GM03348 (cell line): ENCODE data around the gene HNRNPH3.
A peak's percentile ranks its signal among the peaks of the same experiment; 100 is the strongest.
"Not testable (repeated sequence)": the region's sequence is repeated elsewhere in the genome, so short reads cannot be mapped to it uniquely, and the experiment has no call there.

Experiments
- DNase-seq: peaks from one replicate; pipeline ENCODE4 v3.0.0; 2012; ENCODE audit warnings: low spot score

HNRNPH3 gene, protein sequence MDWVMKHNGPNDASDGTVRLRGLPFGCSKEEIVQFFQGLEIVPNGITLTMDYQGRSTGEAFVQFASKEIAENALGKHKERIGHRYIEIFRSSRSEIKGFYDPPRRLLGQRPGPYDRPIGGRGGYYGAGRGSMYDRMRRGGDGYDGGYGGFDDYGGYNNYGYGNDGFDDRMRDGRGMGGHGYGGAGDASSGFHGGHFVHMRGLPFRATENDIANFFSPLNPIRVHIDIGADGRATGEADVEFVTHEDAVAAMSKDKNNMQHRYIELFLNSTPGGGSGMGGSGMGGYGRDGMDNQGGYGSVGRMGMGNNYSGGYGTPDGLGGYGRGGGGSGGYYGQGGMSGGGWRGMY

DNA sequence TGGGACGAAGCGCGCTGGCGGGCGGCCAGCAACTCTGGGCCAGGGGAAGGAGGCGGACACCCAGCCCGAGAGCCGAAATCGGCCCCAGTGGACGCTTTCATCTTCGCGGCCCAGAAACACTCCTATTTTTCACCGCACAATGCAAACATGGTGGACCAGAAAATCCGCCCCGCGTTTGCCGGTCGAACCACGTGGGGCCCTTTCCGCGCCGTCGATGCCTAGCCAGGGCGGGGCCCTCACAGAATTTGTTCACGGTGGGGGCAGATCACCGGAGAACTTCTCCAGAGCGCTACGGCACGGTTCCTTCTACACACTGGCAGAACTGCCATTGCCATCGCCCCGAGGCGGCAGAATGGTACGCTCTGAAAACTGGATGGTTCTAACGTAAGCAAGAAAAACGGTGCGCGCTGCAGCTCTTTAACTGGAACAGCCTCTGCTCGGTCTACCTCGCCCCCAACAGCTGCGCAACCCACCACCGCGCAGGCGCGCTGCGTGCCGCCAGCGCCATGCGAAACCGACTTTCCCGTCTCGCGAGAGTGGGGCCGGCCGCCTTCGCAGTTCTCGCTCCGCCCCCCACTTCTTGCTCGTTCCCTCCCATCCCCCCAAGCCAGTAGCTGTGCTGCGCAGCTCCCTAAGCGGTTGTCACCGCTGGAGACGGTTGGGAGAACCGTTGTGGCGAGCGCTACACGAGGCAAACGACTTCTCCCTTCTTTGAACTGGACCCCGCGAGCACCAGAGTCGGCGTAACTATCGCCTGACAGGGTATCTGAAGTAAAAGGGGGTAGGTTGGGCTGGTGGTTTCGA is at the start of gene HNRNPH3:
TSS of gene HNRNPH3 (plus strand) at position 610 of the 804 bp plus-strand sequence. CDS start 5,158 bp downstream, outside the sequence.
- DNase-seq: peak; percentile 97

DNA sequence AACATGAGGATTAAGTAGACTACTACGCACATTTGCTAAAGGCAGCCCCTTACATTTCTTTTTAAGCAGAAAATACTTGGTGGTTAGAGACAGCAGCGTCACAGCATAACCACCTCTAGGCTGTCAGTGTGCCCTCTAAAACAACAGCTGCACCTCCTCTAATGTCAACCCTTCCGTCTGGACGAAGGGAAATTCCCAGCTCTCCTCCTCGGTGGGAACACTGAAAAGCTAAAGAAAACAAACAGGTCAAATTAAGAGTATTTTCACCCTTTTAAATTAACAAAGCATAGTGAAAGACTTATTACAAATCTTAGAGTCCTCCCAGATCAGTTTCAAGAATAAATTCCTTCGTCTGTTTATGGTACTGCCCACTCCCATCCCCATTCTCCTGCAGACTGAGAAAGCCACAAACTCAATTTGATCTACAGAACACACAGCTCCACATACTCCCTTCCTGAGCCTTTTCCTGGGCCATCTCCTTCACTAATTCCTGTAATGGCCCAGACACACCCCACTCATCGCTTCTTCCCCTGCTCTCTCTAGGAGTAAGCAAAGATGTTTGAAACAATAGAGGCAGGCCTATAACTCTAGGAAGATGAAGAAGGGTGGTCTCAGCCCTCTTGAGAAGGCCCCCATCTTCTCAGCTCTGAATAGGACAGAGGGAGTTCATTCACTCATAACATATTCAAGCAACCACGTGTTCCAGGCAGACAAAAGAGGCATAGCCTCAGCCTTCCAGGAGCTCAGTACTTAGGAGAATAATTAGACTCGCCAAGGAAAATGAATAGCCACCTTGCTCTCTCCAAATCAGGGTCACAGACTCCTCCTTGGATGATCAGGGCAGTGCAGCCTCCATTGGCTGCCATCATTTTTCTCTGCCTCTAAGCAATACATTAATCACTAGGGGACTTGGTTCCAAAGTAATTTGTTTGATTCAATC is 47.5 kb upstream of the HNRNPH3 start:
- no peak for DNase-seq

DNA sequence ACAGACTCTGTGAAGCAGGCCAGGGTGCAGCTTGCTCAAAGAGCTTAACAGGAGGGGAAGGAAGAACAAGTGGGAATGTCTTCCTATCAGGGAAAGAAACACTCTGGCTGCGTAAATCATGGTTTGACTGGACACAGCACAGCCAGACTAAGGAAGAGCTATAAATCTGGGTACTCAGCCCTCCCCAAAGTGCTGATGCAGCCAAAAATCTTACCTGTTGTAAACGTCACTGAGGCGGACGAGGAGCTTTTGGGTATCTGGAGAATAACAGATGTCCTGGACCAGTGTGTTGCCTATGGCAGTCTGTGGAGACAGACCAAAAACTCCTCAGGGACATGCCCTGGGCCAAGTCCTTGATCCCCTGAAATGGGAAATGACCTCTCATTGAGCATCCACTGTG is 43.1 kb upstream of the HNRNPH3 start:
- DNase-seq: no peak

DNA sequence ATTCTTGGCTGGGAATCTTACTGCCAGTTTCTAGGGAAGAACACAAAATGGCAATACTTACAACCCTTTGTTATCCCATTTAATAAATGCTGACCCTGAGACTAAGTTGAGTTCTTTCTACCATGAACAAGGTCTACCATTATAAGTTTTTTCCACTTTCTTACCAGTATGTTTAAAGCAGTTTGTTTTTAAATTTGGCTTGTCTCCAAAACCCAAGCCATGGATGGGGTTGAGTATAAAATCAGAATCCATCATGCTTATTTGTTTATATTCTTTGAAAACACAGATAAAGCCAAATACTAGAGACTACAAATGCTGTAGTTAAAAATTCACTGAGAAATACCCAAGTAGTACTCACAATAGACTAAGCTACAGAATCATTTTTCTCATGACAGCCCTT is 41.1 kb upstream of the HNRNPH3 start:
- DNase-seq: no peak

- DNase-seq: peak; percentile 53
Measured at GRCh38 chr10:68296843-68297663, 34.8 kb upstream of the HNRNPH3 start.

DNA sequence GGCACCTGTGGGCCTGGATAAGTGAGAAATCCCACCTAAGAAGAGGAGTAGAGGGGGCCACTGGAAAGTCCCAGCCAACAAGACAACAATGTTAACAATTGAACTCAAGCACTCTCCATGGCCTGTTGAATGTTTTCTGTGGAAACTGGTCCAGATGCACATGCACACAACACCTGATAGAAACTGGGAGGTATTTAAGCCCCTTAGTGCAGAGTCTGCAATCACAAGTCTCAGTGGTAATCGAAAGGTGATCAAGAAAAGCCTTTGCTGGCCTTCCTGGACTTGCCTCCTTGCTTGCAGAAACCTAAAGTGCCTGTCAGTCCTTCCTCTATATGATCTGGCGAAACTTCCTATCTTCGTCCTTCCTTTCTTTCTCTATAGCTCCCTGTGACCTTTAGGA is 30.6 kb upstream of the HNRNPH3 start:
- DNase-seq: no peak

DNA sequence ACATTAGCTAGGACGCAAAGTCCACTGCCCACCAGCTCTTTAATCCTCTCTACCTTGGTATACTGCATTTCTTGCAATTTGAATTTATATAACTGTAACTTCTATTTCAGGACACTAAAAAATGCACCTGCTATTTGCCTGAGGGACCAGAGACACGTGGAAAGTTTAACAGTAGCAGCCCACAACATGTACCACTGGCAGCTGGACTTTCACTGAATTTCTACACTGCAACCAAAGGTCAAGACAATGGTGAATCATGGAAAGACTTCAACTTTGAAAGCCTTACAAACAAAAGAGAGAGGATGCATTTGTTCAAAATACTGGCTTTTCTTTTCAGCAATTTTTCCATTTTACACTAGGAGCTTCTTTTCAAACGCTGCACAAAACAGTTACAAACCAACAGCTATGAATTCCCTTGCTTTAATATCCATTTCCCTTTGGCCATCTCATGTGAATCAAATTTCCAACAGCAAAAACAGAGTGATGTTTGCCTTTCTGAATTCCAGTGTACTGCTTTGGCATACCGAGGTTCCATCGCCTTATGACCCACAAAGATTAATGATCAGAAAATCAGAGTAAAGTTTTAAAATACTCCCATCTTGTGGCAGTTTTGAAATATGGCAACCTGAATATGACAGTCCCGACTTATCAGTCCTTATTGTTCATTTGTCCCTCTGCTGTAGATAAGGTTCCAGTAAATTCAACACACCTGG is 29.9 kb upstream of the HNRNPH3 start:
- peak; percentile 68 for DNase-seq

- no peak for DNase-seq
Measured at GRCh38 chr10:68302503-68302823, 29.4 kb upstream of the HNRNPH3 start.

DNA sequence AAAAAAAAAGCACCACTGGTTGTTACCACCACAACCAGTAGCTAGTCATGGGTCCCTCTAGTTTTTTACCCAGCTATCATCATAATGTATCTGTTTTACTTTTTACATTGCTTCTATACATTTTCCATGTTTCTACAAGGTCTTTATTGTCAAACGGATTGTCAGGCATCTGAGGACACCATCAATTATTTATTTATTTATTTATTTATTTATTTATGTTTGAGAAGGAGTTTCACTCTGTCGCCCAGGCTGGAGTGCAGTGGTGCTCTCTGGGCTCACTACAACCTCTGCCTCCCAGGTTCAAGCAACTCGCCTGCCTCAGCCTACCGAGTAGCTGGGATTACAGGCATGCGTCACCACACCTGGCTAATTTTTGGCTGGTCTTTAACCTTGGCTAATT is 29.0 kb upstream of the HNRNPH3 start:
- no peak for DNase-seq

DNA sequence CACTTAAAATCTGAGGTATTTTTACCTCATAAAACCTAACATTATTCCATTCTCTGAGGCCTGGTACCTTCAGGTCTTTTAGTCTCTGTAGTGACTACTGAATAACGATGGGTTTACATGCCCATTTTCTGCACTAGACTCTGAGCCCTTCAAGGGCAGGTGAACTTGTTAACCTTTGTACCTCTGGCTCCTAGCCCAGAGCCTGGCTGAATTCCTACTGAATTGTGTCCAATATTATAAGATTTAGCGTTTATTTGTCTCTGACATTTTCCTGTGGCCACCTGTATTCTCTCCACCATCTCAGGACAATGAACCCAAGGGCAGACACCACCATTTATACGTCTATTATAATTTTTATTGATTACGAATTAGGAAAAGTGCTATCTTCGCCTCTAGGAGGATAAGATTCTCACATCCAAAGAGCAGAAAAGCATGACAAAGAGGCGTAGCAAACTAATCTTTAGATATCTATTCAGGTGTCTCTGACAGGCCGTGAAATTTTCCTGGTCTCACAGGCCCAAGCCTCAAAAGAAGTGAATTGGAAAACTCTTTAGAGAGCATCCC is 27.9 kb upstream of the HNRNPH3 start:
- no peak for DNase-seq

DNA sequence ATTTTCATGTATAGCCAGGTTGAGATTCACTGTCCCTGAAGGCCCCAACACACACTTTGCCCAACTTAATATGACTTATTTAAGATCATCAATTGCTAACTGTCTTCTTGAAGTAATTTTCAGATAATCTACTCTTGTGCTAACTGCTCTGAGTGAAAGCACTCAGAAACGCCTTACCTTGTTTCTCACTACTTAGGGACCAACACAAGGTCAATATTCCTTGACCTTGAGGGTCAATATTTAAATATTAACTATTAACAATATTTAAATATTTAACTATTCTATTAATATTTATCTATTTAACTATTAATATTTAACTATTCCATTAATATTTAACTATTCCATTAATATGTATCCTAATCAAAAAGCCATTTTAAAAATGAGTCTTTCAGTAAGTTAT is 26.0 kb upstream of the HNRNPH3 start:
- DNase-seq: no peak

DNA sequence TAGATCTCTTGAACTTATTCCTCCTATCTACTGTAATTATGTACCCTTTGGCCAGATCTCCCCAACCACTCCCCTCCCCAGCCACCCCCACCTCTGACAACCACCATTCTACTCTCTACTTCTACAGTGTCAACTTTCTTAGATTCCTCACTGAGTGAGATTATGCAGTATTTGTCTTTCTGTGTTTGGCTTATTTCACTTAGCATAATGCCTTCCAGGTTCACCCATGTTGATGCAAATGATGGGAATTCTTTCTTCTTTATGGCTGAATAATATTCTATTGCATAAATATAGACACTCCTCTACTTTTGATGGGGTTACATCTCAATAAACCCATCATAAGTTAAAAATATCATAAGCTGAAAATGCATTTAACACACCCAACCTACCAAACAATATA is 21.3 kb upstream of the HNRNPH3 start:
- no peak for DNase-seq

- not testable (repeated sequence) for DNase-seq
Measured at GRCh38 chr10:68314930-68315329, 16.9 kb upstream of the HNRNPH3 start.

GRCh38 chr10:68315582-68315981 is 16.3 kb upstream of the HNRNPH3 start:
- no peak for DNase-seq

- DNase-seq: no peak
Measured at GRCh38 chr10:68318331-68319059, 13.4 kb upstream of the HNRNPH3 start.

- DNase-seq: not testable (repeated sequence)
Measured at GRCh38 chr10:68324396-68324795, 7.5 kb upstream of the HNRNPH3 start.

GRCh38 chr10:68327889-68328786 is 3.7 kb upstream of the HNRNPH3 start:
- peak; percentile 81 for DNase-seq

DNA sequence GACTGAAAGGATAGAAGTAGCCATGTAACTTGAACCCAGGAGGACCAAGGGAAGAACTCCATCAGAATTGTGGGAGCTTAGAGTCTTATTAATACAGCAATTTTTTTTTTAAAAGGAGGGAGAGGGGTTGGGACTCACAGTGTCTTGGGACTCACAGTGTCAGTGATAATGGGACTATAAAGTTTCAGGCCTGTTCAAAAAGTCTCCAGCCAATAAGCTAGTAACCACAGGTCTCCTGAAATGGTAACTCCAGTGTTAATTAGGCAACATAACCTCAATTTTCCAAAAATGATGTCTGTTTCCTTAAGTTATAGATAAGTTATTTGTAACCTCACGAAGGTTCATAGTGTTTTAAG is 2.4 kb upstream of the HNRNPH3 start:
- no peak for DNase-seq
